Umbilical cord (tissue), 2 donors: ENCODE results near the gene HMGCL. TPM values are rescaled to one million over a fixed set of nuclear protein-coding genes. Genes with fewer than 3 reads are reported as not detected.
"Not testable (repeated sequence)": the region's sequence is repeated elsewhere in the genome, so short reads cannot be mapped to it uniquely, and the experiment has no call there.

Experiments
- DNase-seq: peaks from one replicate; pipeline ENCODE4 v3.0.0-alpha.2; 2015; ENCODE audit warnings: low spot score
- total RNA-seq: library from RNA; depleted of rRNA; stranded (reverse); fragments of >200 nt; gene quantifications from one replicate; pipeline ENCODE4 v1.2.3, GENCODE V29; 2014; ENCODE audit warnings: low replicate concordance; ENCODE audit not compliant: insufficient read depth

The HMGCL gene
- total RNA-seq, 1 donor from 2014 or later: 57.8 TPM

DNA sequence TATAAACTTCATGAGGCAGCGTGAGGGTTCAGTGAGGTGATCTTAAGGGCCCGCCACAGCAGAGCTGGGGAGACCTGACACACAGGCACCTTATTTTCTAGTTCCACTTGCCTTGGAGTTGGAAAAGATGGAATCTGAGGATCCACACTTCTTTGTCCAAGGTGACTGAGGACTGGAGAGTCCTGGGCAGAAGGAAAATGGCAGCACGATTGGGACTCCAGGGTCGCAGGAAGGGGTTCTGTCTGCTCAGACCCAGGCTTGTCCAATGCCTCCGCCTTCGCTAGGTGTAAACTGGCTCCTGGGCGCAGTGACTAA is 26.0 kb downstream of the HMGCL start:
- DNase-seq: no peak

DNA sequence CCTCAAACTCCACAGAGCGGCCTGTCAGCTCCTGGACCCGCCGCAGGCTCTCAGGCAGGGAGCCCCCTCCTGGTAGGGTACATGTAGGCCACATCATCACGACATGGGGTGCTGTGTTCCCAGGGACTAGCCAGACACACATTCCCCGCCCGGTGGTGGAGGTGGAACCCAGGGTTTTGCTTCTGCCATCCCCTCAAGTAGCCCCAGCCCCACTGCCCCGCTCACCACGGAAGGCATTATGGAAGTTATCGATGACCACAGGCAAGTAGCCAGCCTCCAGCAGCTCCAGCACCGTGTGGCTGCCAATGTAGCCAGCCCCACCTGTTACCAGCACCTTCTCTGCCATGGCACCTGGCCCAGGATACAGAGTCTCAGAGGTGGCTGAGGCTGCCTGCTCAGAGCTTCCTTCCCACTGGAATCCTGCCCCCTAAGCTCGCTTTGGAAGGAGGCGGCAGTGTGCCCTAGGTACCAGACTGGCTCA is 26.5 kb downstream of the HMGCL start:
- DNase-seq: no peak

DNA sequence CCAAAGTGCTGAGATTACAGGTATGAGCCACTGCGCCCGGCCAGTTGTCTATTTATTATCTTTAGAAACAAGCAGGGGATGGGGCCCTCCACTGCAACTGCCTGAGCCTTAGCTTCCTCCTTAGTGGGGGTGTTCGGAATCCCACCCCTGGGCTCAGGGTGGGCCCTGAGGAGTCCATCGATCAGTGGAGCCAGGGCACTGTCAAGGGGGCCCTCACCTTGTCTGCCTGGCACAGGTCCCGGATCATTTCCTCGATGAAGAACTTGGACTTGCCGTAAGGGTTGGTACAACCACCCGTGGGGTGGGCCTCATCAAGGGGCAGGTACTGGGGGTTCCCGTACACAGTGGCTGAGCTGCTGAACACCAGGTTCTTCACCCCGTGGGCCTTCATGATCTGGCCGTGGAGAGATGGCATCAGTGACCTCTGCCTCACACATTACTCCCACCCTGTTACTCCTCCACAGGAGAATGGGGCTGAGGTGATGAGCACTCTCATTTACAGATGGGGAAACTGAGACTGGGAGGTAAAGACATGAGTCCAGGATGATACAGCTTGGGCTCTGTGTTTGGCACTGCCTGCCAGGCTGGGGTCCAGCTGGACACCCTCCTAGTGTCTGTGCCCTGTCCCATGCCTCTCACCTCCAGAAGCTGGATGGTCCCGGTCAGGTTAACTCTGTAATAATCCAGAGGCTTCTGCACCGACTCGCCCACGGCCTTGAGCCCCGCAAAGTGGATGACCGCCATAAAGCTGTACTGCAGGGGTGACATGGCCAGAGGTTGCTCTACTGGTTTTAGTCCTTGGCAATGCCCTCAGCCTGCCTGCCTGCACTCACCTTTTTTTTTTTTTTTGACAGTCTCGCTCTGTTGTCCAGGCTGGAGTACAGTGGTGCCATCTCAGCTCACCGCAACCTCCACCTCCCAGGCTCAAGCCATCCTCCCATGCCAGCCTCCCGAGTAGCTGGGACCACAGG is 27.5 kb downstream of the HMGCL start:
- no peak for DNase-seq

DNA sequence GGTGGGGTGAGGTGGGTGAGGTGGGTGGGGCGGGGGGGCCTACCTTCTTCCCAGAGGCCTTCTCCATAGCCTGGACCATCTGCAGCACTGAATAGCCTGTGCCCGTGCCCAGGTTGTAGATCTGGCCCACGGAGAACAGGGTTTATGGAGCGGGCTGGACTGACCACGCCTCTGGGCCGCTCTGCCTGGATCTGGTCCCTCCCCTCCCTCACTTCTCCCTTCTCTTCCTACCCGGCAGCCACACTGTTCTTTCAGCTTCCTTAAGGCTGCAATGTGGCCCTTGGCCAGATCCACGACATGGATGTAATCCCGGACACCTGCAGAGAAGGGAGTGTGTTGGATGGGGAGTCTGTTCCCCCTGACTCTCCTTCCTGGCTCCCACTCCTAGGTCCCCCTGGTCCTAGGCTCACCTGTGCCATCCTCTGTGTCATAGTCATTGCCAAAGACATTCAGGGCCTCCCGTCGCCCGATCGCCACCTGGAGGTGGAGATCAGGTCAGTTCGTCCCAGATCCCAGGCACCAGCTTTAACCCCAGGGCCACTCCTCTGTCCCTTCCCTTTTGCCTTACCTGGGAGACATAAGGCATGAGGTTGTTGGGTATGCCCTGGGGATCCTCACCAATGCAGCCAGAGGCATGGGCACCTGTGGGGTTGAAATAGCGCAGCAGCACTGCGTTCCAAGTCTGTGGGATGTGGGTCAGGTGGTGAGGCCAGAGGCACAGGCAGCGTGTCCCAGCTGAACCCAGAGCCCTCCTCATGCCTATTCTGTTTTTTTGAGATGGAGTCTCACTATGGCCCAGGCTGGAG is 28.6 kb downstream of the HMGCL start:
- DNase-seq: no peak

DNA sequence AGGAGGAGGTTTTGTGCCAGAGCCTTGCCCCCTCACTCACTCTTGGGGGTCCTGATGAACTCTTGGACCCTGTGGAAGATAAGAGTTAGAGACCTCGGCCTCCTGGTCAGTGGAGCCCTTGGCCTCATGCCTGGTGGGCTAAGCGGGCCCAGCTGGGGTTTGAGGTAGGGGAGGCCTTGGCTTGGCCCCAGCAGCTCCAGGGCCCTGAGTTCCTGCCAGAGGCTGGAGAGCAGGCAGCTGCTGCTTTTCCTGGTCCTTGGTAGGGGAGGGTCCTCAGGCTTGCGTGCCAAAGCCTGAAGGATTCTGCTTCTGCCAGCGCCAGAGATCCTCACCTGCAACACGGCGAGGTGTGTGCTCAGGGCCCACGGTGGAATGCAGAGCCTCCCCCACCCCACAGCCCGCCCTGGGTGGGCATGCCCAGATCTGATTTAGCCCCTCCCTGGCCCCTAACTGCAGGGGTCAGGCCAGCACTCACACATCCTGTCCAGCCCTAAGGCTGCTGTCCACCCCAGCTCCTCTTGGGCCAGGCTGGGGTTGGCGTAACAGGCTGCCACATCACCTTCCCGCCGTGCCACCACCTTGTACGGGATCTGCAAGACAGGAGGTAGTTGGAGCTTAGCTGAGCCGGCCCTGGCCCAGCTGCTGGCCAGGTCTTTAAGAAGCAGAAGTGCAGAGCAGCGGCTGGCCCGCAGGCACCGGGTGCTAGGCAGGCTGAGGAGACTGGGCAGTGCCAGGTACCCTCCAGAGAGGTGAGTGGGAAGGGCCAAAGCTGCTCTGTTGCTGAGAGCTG is 29.4 kb downstream of the HMGCL start:
- DNase-seq: no peak

DNA sequence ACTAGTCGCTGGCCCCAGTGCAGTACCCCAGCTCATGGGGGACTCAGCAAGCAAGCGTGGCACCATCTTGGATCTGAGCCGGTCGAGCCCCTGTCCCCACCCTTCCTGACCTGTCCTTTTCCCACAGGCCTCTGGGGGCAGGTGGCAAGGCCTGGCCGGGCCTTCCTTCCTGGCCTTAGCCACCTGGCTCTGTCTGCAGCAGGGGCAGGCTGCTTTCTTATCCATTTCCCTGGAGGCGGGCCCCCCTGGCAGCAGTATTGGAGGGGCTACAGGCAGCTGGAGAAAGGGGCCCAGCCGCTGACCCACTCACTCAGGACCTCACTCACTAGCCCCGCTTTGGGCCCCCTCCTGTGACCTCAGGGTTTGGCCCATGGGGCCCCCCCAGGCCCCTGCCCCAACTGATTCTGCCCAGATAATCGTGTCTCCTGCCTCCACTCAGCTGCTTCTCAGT is 30.5 kb downstream of the HMGCL start:
- not testable (repeated sequence) for DNase-seq

DNA sequence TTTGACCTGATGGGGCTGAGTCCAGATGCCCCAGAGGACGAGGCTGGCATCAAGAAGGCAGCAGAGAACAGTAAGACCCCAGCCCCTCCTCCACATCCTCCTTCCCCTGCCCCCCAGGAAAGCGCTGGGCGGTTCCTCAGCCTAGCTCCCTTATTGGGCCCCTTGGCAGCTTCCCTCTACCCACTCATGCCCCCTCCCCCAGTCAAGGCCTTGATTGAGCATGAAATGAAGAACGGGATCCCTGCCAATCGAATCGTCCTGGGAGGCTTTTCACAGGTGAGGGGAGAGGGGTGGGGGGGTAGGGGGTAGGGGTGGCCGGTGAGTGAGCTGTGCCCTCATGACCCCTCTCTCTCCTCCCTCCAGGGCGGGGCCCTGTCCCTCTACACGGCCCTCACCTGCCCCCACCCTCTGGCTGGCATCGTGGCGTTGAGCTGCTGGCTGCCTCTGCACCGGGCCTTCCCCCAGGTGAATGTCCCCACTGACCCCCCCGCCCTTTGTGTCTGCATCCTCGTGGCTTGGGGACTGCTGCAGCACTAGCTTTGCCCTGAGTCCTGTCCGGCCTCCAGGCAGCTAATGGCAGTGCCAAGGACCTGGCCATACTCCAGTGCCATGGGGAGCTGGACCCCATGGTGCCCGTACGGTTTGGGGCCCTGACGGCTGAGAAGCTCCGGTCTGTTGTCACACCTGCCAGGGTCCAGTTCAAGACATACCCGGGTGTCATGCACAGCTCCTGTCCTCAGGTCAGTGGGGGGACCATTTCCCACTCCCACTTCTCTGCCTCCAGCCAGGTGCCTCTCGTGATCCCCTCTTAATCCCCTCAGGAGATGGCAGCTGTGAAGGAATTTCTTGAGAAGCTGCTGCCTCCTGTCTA is 31.1 kb downstream of the HMGCL start:
- no peak for DNase-seq

DNA sequence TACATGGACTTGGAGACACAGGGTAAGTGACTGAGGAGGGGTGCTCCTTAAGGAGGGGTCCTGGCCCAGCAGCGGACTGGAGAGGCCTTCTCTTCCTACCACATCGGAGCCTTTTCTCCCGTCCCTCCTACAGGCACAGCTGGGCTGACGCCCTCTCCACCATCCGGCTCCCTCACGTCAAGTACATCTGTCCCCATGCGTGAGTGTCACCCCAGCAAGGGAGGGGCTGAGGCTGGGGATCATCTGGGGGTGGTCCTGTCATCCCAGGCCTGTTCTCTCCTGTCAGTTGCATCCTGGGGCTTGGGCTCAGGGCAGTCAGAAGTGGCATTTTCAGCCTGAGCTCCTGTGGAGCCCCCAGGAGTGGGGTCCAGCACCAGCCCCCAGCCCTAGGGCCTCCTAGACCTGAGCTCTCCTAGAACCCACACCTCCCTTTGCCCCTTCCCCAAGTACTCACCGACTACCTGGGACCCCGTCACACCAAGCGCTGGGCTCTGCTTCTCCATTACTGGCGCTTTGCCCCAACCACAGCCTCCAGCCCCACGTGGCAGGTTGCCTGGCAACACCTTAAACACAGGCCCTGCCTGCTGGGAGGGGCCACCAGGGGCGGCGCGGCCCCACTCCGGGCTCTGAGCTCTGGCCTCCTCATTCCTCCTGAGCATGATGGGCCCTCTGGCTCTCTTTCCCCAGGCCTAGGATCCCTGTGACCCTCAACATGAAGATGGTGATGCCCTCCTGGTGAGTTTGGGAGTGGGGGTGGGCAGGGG is 32.0 kb downstream of the HMGCL start:
- no peak for DNase-seq

DNA sequence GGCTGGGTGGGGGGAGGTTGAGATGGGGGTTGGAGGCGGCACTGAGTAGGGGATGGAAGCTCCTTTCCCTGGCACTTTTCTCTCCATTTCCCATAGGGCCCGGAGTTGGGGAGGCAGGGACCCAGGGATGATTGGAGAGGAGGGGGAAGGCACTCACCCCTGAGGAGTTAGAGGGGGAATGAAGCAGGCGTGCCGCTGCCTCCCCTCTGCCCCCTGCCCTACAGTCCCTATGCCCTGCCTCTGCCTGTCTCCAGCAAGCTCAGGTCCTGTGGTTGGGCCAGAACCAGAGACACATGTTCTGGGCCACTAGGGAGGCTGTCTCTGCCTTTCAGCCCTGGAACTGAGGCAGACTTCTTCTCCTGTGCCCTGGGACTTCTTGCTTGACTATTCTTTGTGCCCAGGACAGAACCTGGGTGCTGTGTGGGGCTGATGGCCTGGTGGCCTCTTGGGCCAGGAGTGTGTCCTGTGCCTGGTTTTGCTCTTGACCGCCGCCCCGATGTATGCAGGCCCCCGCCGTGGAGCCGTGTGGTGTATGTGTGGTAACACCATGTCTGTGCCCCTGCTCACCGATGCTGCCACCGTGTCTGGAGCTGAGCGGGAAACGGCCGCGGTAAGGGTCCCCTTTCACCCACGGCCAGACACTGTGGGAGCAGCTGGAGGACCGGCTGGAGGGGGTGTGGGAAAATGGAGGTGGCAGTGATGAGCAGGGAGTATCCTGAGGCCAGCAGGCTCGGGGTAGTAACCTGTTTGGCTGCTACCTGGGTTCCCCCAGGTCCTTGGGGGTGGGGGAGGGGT is 32.9 kb downstream of the HMGCL start:
- no peak for DNase-seq

DNA sequence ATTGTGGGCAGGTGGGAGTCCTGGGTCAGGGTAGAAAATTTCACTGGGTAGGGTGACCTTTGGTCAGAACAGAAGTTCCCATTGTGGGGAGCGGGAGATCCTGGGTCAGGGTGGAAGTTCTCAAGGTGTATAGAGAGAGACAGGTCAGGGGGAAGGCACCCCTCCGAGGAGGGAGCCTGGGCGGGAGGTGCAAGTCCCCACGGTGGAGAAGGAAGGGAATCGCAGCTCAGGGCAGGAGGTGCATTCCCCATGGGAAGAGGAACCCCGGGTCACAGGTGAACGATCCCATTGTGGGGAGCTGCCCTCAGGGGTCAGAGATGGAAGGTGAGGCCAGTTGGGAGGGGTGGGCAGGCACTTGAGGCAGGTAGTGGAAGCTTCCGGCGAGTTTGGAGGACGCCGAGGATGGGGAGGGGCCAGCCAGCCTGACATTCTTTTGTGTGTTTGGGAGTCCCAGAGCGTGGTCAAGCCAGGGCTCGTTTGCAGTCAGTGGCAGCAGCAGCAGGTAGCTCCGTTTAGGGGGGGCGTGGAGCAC is 33.6 kb downstream of the HMGCL start:
- DNase-seq: no peak

DNA sequence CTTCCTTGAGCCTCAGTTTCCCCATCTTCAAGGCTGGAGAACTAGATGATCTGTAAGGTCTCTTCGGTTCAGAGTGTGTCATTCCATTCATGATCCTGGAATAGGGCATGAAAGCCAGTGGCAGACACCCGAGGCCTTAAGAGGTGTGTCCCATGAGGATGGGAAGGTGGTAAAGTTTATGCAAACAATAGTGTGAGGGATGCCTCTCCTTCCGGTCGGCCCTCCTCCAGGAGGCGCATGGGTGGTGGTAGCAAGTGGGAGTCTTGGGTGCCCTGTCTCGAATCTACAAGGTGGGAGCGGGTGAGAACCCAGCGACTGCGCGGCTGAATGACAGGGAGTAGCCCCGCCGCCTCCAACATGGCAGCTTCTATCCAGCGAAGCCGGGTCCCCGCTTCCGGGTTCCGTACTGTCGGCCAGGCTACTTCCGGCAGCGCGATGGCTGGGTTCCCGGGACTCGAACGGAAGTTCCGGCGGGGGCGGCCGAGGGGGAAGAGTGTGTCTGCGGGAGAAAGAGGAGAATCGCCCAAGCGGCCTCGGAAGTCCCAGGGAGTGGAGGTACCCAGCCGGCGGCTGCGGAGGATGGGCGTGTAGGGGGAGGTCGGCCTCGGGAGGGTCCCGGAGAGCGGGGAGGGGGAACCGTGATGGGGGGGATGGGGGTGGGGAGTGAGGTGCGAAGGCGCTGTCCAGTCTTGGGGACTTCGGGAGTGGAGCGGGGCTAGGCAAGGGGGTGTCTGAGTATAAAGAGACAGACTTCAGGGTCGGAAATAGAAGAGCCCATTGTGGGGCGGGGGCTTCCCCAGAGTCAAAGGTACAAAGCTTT is 34.3 kb downstream of the HMGCL start, which contains the start of gene LYPLA2:
TSS of gene LYPLA2 (plus strand) at position 450 of the 820 bp plus-strand sequence. CDS start 1,538 bp downstream, outside the sequence.
- peak; percentile 96 for DNase-seq

DNA sequence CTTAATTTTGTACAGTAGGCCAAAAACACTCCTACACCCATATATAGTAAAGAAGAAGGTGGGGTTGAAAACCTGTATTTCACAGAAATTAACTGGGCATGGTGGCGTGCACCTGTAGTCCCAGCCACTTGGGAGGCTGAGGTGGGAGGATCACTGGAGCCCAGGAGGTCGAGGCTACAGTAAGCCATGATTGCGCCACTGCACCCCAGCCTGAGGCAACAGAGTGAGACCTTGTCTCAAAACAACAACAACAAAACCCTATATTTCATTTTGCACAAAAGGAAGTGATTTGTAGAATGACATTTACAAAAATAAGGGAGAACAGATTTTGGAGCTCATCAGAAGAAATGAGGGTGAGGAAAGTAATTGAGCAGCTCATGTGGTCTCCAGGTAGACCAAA is 36.5 kb downstream of the HMGCL start:
- no peak for DNase-seq

DNA sequence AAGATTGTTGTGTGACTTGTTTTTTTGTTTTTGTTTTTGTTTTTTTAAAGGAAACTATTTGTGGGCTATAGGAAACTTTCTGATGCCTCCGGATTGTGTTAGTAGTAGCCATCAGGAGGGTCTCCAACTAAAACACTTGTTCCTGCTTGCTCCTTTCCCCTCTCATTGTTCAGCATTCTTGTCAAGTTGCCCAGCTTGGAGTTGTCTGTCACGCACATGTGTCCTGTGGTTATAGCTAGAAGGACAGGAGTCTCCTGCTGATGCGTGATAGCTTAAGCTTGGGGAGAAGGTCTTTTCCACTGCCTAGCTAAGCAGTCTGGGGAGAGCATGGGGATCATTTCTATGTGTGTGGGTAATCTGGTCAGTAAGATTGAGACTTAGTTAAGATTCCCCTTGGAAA is 37.5 kb downstream of the HMGCL start:
- DNase-seq: no peak

DNA sequence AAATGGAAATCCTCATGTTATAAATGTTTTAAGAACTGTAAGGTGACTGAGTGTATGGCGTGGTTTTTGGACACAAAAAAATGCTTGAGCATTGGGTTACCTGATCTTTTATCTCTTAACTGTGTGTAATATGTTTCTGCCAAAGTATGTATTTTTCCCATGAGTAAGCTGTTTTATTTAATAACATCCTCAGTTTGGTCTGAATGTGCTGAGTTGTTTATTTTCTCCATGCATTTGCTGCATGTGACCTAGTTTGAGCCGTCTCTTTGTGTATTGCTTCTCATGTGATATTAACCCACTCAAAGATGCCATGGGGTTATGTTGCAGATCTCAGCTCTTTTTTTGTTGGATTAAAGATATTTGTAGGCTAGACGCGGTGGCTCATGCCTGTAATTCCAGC is 40.4 kb downstream of the HMGCL start:
- no peak for DNase-seq

DNA sequence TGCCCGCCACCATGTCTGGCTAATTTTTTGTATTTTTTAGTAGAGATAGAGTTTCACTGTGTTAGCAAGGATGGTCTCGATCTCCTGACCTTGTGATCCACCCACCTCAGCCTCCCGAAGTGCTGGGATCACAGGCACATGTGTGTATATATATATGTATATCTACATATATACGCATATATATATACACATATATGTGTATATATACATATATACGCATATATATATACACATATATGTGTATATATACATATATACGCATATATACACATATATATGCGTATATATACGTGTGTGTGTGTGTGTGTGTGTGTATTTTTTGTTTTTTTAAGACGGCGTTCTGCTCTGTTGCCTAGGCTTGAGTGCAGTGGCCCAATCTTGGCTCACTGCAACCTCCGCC is 42.1 kb downstream of the HMGCL start:
- DNase-seq: not testable (repeated sequence)

DNA sequence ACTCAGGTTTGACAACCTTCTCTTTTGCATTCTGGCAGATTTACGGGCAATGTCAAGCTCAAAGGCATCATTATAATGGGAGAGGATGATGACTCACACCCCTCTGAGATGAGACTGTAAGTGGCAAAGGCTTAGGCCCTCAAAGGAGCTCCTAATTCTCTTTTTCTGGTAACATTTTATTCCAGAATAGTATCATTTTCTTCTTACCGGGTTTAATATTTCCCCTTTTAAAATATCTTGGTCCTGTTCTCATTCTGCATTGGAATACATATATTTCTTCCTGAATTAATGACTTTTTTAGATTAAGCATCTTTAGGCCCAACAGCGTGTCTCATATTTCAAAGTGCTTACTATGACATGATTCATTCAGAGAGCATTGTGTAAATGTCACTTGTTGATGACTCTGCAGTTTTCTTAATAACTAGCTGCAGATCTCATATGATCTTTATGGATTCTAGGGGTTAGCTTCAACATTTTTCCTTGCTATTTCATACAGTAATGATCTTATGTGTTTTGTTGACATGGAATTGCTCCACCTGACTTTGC is 45.3 kb downstream of the HMGCL start:
- DNase-seq: no peak

DNA sequence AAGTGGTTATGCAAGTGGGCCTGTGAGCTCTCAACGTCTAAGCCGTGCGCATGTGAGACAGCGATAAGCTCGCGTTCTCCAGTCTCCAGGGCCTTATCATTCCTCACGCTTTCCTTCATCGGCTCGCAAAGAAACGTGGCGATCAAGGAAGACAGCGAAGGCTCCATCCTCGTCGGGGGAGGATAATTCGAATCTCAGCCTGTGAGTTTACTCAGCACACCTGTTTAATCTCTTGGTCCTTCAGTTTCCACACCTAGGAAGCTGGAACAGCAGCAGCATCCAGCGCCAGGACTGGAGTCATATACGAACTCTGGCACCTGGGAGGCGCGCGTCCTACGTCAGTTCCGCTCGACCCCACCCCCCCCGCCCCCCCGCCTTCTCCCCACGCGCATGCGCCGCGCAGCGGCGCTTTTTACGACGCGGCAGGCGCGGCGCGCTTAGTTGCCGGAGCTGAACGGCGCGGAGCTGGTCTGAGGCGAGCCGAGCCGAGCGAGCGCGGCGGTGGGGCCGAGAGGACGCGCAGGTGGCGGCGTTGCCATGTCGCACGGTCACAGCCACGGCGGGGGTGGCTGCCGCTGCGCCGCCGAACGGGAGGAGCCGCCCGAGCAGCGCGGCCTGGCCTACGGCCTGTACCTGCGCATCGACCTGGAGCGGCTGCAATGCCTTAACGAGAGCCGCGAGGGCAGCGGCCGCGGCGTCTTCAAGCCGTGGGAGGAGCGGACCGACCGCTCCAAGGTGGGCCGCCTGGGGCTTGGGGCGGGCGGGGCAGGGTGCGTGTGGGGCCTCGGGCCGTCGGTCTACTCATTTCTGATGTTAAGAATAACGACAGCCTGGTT is 47.0 kb downstream of the HMGCL start, which contains the start of gene PITHD1:
TSS of gene PITHD1 (plus strand) at position 440 of the 836 bp plus-strand sequence. CDS start at position 538, 98 bp downstream.
- peak; percentile 88 for DNase-seq
